ENCODE measurements around the gene RASGRP4.

Gene RASGRP4

GRCh38 chr19:38360839-38361631, 65.0 kb downstream of the RASGRP4 start:
- Histone ChIP-seq H3K9me3 (ENCODE audit: insufficient read depth, low read depth, low read length) (peaks cover 5% of the 10 kb centered on the region), H3K27me3 (ENCODE audit: insufficient read depth, low read length) (peaks cover 51% of the 10 kb centered on the region), H3K4me1 (ENCODE audit: insufficient read depth, low read length) (no peaks in the 10 kb centered on the region), H3K9ac (ENCODE audit: low read depth, low read length) (peak overlapping the region; percentile 43; the same call in 1 of the 2 replicates), H3K36me3 (ENCODE audit: insufficient read depth, low read depth, low read length) (no peaks in the 10 kb centered on the region), H3K27ac (ENCODE audit: low read length) (no peak overlapping the region), H3K4me3 (ENCODE audit: low read length) (peak overlapping the region; percentile 73)

GRCh38 chr19:38360351-38360750, 65.7 kb downstream of the RASGRP4 start:
- Histone ChIP-seq H3K27me3 (ENCODE audit: insufficient read depth, low read length) (peaks cover 55% of the 10 kb centered on the region), H3K9me3 (ENCODE audit: insufficient read depth, low read depth, low read length) (peaks cover 5% of the 10 kb centered on the region), H3K9ac (ENCODE audit: low read depth, low read length) (no peak overlapping the region), H3K27ac (ENCODE audit: low read length) (no peak overlapping the region), H3K4me3 (ENCODE audit: low read length) (no peak overlapping the region), H3K4me1 (ENCODE audit: insufficient read depth, low read length) (no peaks in the 10 kb centered on the region), H3K36me3 (ENCODE audit: insufficient read depth, low read depth, low read length) (no peaks in the 10 kb centered on the region)

DNA sequence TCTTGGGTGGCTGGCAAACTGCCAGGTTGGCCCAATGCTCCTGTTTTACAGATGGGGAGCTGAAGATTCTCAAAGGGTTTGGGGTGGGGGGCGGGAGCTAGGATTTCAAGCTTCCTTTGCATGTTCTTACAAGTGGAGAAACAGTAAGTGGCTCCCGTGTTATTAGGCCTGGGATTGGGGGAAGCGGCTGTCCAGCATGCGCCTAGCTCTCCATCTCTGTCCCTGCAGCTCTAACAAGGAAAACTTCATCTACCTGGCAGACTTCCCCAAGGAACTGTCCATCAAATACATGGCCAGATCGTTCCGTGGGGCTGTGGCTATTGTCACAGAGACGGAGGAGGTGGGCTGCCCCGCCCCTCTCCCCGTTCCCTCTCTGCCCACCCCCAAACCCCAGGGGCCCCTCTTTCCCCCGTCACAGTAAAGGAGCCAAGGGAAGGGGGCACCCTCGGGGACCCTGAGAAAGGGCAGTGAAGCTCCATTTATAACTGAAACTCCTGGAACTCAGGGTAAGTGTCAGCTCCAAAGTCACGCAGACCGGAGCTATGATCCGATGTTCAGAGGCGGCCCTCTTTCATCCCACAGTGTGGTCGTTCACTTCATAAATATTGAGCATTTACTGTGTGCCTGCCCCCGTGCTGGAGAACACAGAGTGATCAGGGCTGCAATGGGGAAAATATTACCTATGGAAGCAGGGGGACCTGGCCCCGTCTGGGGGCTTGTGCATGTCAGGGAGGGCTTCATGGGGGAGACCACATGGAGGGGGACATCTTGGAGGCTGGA, 66.6 kb downstream of the RASGRP4 start:
- no peak overlapping the region for H3K27ac ChIP-seq (ENCODE audit: low read length)
- no peak overlapping the region for H3K4me3 ChIP-seq (ENCODE audit: low read length)
- H3K9me3 ChIP-seq (ENCODE audit: insufficient read depth, low read depth, low read length): no peaks in the 10 kb centered on the region
- peaks cover 55% of the 10 kb centered on the region for H3K27me3 ChIP-seq (ENCODE audit: insufficient read depth, low read length)
- no peaks in the 10 kb centered on the region for H3K36me3 ChIP-seq (ENCODE audit: insufficient read depth, low read depth, low read length)
- H3K4me1 ChIP-seq (ENCODE audit: insufficient read depth, low read length): no peaks in the 10 kb centered on the region
- no peak overlapping the region for H3K9ac ChIP-seq (ENCODE audit: low read depth, low read length)
